Bronchial epithelial cell (primary cell): Measurements from ENCODE around the gene SLC32A1. TPM values are rescaled to one million over a fixed set of nuclear protein-coding genes. Genes with fewer than 3 reads are reported as not detected.

Source experiments
- DNase-seq: peaks from one replicate; pipeline ENCODE4 v3.0.0-alpha.2; 2010; ENCODE audit warnings: low read depth
- FAIRE-seq: peaks from 2 replicates; lab custom pipeline; 2011; peaks lifted over from hg19 to GRCh38; lab: Jason Lieb, UNC
- H3K27me3 ChIP-seq: 2 replicates; pipeline ENCODE4 v1.5.1; 2011; ENCODE audit warnings: low read length; ENCODE audit not compliant: control insufficient read depth, insufficient read depth
- H3K36me3 ChIP-seq: 2 replicates; pipeline ENCODE4 v1.5.1; 2011; ENCODE audit warnings: low read length; ENCODE audit not compliant: control insufficient read depth, insufficient read depth
- H3K4me3 ChIP-seq: 2 replicates; pipeline ENCODE4 v1.5.1; 2011; ENCODE audit warnings: mild to moderate bottlenecking, low read depth, low read length, control low read depth
- CTCF ChIP-seq: IDR thresholded peaks from 2 replicates; pipeline ENCODE4 v1.5.1; 2011; ENCODE audit warnings: mild to moderate bottlenecking, moderate library complexity, low read length, control low read depth, inconsistent platforms; ENCODE audit not compliant: insufficient read depth, severe bottlenecking
- total RNA-seq: library from RNA; depleted of rRNA; stranded (reverse); fragments of >200 nt; gene quantifications from 2 replicates; pipeline ENCODE4 v1.2.1, GENCODE V29; 2014

SLC32A1 gene
- total RNA-seq, 1 donor from 2014 or later, result under 0.01 TPM

DNA sequence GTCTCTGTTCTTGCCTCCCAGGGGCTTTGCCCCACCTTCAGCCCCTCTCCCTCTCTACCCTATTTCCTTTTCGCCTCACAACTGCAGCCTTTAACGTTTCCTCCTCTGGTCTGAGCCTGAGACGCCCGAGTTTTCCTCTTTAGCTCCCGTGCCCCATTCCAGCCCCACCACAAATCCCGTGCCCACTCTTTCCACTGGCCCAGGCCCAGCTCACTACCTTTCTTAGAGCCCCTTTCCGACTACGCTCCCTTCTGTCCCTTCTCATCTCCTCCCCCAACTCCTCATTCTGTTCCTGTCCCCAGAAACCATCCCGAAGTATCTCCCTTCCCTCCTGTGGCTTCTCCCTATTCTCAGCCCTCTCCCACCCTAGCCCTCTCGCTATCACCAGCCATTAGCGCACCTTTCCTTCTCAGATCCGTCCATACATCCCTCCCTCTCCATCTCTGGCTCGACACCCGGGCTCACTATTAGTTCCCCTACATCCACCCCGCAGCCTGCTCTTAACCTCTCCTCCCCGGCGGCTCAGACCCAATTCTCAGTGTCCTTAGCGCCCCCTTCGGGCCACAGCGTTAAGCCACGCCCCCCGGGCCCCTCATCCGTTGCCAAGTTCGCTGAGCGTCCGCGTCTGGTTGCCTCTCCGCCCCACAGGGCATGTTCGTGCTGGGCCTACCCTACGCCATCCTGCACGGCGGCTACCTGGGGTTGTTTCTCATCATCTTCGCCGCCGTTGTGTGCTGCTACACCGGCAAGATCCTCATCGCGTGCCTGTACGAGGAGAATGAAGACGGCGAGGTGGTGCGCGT, 2.7 kb downstream of the SLC32A1 start:
- no peak overlapping the region for H3K4me3 ChIP-seq
- no peak for FAIRE-seq
- peak; percentile 19 for TF ChIP-seq CTCF

GRCh38 chr20:38727607-38728190, 3.4 kb downstream of the SLC32A1 start:
- no peak for TF ChIP-seq CTCF
- no peaks in the 10 kb centered on the region for H3K36me3 ChIP-seq
- H3K4me3 ChIP-seq, result no peak overlapping the region
- peaks cover 78% of the 10 kb centered on the region for H3K27me3 ChIP-seq
- no peak for DNase-seq
- no peak for FAIRE-seq

More for the DNA sequence above, 2.7 kb downstream of the SLC32A1 start:
- no peak for DNase-seq
- peaks cover 85% of the 10 kb centered on the region for H3K27me3 ChIP-seq
- H3K36me3 ChIP-seq, result no peaks in the 10 kb centered on the region

DNA sequence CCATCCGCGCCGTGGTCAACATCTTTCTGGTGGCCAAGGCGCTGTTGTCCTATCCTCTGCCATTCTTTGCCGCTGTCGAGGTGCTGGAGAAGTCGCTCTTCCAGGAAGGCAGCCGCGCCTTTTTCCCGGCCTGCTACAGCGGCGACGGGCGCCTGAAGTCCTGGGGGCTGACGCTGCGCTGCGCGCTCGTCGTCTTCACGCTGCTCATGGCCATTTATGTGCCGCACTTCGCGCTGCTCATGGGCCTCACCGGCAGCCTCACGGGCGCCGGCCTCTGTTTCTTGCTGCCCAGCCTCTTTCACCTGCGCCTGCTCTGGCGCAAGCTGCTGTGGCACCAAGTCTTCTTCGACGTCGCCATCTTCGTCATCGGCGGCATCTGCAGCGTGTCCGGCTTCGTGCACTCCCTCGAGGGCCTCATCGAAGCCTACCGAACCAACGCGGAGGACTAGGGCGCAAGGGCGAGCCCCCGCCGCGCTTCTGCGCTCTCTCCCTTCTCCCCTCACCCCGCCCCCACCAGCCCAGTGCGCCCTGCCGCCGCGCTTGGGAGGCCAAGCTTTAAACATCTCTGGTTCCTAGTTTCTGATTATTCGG, 4.0 kb downstream of the SLC32A1 start:
- DNase-seq, result no peak
- peaks cover 75% of the 10 kb centered on the region for H3K27me3 ChIP-seq
- no peak for FAIRE-seq
- no peak overlapping the region for H3K4me3 ChIP-seq
- no peaks in the 10 kb centered on the region for H3K36me3 ChIP-seq
- no peak for TF ChIP-seq CTCF

DNA sequence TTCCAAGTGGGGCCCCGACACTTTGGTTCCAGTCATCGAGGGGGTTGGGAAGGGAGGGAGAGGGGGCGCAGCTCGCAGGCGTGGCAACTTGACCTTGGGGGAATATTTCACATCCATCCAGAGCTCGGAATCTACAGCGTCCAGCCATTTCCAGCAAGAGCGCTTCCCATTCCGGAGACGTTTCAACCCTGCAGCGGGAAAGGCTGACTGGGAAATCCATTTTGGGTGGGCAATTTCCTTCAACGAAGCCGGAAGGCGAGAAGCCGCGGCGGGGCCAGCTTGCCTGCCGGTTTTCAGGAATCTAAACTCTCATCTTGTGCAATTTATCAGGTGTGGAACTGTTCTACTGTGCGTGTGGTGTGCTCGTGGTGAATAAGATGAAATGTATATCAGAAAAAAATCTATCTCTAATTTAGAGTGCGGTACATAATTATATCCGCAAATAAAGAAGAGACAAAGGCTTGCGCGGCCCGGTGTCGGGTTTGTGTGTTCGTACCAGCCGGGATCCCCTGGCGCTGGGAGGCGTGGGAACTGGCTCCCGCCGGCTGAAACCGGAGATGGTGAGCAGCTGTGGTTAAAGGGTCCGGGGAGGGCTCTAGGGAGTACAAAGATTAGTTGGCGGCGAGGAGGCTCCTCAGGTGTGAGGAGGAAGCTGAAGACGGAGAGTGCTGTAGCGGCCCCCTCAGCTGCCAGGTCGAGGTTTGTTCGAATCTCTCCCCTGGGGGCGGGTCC, 4.8 kb downstream of the SLC32A1 start:
- Histone ChIP-seq H3K4me3 (no peak overlapping the region), H3K36me3 (no peaks in the 10 kb centered on the region), H3K27me3 (peaks cover 75% of the 10 kb centered on the region)
- no peak for TF ChIP-seq CTCF
- FAIRE-seq, result no peak
- no peak for DNase-seq

- DNase-seq, result no peak
- TF ChIP-seq CTCF, result no peak
- Histone ChIP-seq H3K27me3 (peaks cover 71% of the 10 kb centered on the region), H3K4me3 (no peak overlapping the region), H3K36me3 (no peaks in the 10 kb centered on the region)
- FAIRE-seq, result peak; percentile 7
These were observed 5.5 kb downstream of the SLC32A1 start for GRCh38 chr20:38729767-38730166.
